Muscle of leg (tissue), 11 donors: ENCODE data around the gene MLLT3. TPM values are rescaled to one million over a fixed set of nuclear protein-coding genes. Genes with fewer than 3 reads are reported as not detected.

ENCODE experiments used
- DNase-seq: peaks from one replicate; pipeline ENCODE4 v3.0.0; 2013
- H3K27ac ChIP-seq: one replicate; pipeline ENCODE4 v1.5.1; 2013; ENCODE audit warnings: mild to moderate bottlenecking, low read length, control low read depth
- H3K27me3 ChIP-seq: one replicate; pipeline ENCODE4 v1.6.1; 2013; ENCODE audit warnings: low read length; ENCODE audit not compliant: control insufficient read depth, insufficient read depth
- H3K36me3 ChIP-seq: one replicate; pipeline ENCODE4 v1.6.1; 2013; ENCODE audit warnings: low read length; ENCODE audit not compliant: control insufficient read depth, insufficient read depth
- H3K4me1 ChIP-seq: one replicate; pipeline ENCODE4 v1.6.1; 2013; ENCODE audit warnings: low read length; ENCODE audit not compliant: control insufficient read depth, insufficient read depth
- H3K4me3 ChIP-seq: one replicate; pipeline ENCODE4 v1.5.1; 2013; ENCODE audit warnings: low read length, control low read depth
- H3K9me3 ChIP-seq: replicated peaks from 2 replicates; pipeline ENCODE4 v1.6.1; 2013; ENCODE audit warnings: low read depth, low read length; ENCODE audit not compliant: control insufficient read depth
- WGBS: methylation state at CpG from one replicate; pipeline ENCODE4 v1.1.5; 2013; ENCODE audit warnings: missing lambda C conversion rate; ENCODE audit not compliant: insufficient coverage; 5-methylcytosine and 5-hydroxymethylcytosine counted together
- polyA plus RNA-seq, 8 donors: library from polyadenylated mRNA; unstranded; fragments of 120-200 nt; gene quantifications; one replicate each; pipeline versions ENCODE4 v1.2.1 to v1.2.3, GENCODE V29; 2013; ENCODE audit warnings: inconsistent platforms in 1 of 8, low replicate concordance in 1 of 8; ENCODE audit not compliant: insufficient read length in 8 of 8, insufficient read depth in 1 of 8
- total RNA-seq: library from RNA; stranded (reverse); fragments of 120-200 nt; gene quantifications from one replicate; pipeline ENCODE4 v1.2.4, GENCODE V29; 2013

Gene MLLT3
- total and polyA plus RNA-seq, 9 donors, result 61.9 to 101 (median 84.5) TPM

GRCh38 chr9:20380546-20380945 lies 241.8 kb downstream of the MLLT3 start:
- no peak for DNase-seq
- Histone ChIP-seq H3K4me1 (no peaks in the 10 kb centered on the region), H3K4me3 (peak overlapping the region; percentile 19), H3K27me3 (no peaks in the 10 kb centered on the region), H3K36me3 (no peaks in the 10 kb centered on the region), H3K9me3 (no peaks in the 10 kb centered on the region), H3K27ac (no peak overlapping the region)
- 83% methylated on average over 2 of the region's 5 CpGs for WGBS

GRCh38 chr9:20379804-20380225 lies 242.5 kb downstream of the MLLT3 start:
- Histone ChIP-seq H3K9me3 (no peaks in the 10 kb centered on the region), H3K4me3 (peak overlapping the region; percentile 1), H3K36me3 (no peaks in the 10 kb centered on the region), H3K27me3 (no peaks in the 10 kb centered on the region), H3K4me1 (no peaks in the 10 kb centered on the region), H3K27ac (no peak overlapping the region)
- no peak for DNase-seq
- WGBS, result 80% methylated on average over 2 of the region's 2 CpGs

DNA sequence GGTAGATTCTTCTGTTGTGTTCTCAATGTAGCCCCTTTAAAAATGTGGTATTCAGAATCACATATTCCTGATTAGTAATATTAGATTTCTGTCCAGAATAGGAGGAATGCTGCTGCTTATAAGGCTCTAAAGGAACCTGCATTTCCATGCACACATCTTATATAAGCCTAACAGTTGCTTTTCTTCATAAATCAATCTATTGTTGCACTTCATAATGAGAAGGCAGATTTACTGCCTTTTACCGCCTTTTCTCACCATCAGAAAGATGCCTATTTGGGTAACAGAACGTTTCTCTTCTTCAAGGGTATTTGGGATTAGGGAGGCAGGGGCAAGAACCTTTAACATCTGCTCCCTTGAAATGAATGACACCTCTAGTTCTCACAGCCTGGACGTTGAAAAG lies 243.4 kb downstream of the MLLT3 start:
- Histone ChIP-seq H3K4me1 (no peaks in the 10 kb centered on the region), H3K27ac (no peak overlapping the region), H3K27me3 (no peaks in the 10 kb centered on the region), H3K9me3 (no peaks in the 10 kb centered on the region), H3K4me3 (no peak overlapping the region), H3K36me3 (no peaks in the 10 kb centered on the region)
- DNase-seq, result no peak
- no CpG with 5 or more reads among the region's 3 CpGs for WGBS

- Histone ChIP-seq H3K4me3 (no peak overlapping the region), H3K4me1 (no peaks in the 10 kb centered on the region)
- DNase-seq, result no peak
These were observed 244.5 kb downstream of the MLLT3 start for GRCh38 chr9:20377790-20378189.

GRCh38 chr9:20376731-20377375 lies 245.4 kb downstream of the MLLT3 start:
- Histone ChIP-seq H3K36me3 (no peaks in the 10 kb centered on the region), H3K9me3 (no peaks in the 10 kb centered on the region), H3K4me1 (no peaks in the 10 kb centered on the region), H3K27ac (no peak overlapping the region), H3K27me3 (no peaks in the 10 kb centered on the region), H3K4me3 (no peak overlapping the region)
- DNase-seq, result no peak
- no CpG with 5 or more reads among the region's 4 CpGs for WGBS

More at GRCh38 chr9:20377790-20378189, 244.5 kb downstream of the MLLT3 start:
- H3K9me3 ChIP-seq, result no peaks in the 10 kb centered on the region
- no peak overlapping the region for H3K27ac ChIP-seq
- H3K27me3 ChIP-seq, result no peaks in the 10 kb centered on the region
- H3K36me3 ChIP-seq, result no peaks in the 10 kb centered on the region

GRCh38 chr9:20376042-20376441 lies 246.3 kb downstream of the MLLT3 start:
- DNase-seq, result no peak
- Histone ChIP-seq H3K27me3 (no peaks in the 10 kb centered on the region), H3K36me3 (no peaks in the 10 kb centered on the region), H3K4me1 (no peaks in the 10 kb centered on the region), H3K9me3 (no peaks in the 10 kb centered on the region), H3K27ac (no peak overlapping the region), H3K4me3 (no peak overlapping the region)
- WGBS, result no CpG with 5 or more reads among the region's 4 CpGs

DNA sequence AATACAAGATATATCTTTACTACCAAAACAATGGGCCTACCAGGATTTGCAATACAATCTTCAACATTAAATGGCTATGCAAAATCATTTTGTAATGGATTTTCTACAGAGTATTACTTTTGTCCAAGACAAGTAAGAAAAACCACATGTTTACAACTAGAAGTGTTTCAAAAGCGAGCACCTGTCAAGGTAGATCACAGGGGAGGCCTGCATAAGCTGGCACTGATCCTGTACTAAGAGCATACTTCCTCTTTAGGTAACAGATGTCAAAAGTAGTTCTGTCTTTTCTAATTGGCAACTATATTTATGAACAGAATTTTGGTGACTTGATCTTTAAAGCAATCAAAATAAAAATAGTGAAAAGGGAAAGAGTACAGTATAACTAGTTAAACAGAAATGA lies 249.0 kb downstream of the MLLT3 start:
- Histone ChIP-seq H3K4me1 (no peaks in the 10 kb centered on the region), H3K27me3 (no peaks in the 10 kb centered on the region), H3K4me3 (no peak overlapping the region), H3K36me3 (no peaks in the 10 kb centered on the region), H3K27ac (no peak overlapping the region), H3K9me3 (no peaks in the 10 kb centered on the region)
- no CpG with 5 or more reads among the region's 1 CpG for WGBS
- DNase-seq, result no peak

- H3K4me3 ChIP-seq, result no peak overlapping the region
- no peaks in the 10 kb centered on the region for H3K4me1 ChIP-seq
- no peaks in the 10 kb centered on the region for H3K9me3 ChIP-seq
- no peaks in the 10 kb centered on the region for H3K27me3 ChIP-seq
- no peak for DNase-seq
- WGBS, result no CpG with 5 or more reads among the region's 1 CpG
- H3K36me3 ChIP-seq, result no peaks in the 10 kb centered on the region
- no peak overlapping the region for H3K27ac ChIP-seq
These were observed 252.9 kb downstream of the MLLT3 start for GRCh38 chr9:20369391-20369790.

- no peak for DNase-seq
- no peaks in the 10 kb centered on the region for H3K27me3 ChIP-seq
- WGBS, result 60% methylated on average over 3 of the region's 3 CpGs
These were observed 254.4 kb downstream of the MLLT3 start for GRCh38 chr9:20367855-20368254.

GRCh38 chr9:20364959-20365358 lies 257.3 kb downstream of the MLLT3 start:
- Histone ChIP-seq H3K27ac (no peak overlapping the region), H3K4me3 (no peak overlapping the region), H3K27me3 (no peaks in the 10 kb centered on the region), H3K36me3 (no peaks in the 10 kb centered on the region), H3K9me3 (no peaks in the 10 kb centered on the region), H3K4me1 (no peaks in the 10 kb centered on the region)
- DNase-seq, result no peak
- no CpG with 5 or more reads among the region's 3 CpGs for WGBS

More at GRCh38 chr9:20367855-20368254, 254.4 kb downstream of the MLLT3 start:
- H3K4me3 ChIP-seq, result no peak overlapping the region
- H3K4me1 ChIP-seq, result no peaks in the 10 kb centered on the region
- no peaks in the 10 kb centered on the region for H3K9me3 ChIP-seq
- H3K27ac ChIP-seq, result no peak overlapping the region
- H3K36me3 ChIP-seq, result no peaks in the 10 kb centered on the region

GRCh38 chr9:20363233-20363632 lies 259.1 kb downstream of the MLLT3 start:
- WGBS, result 66% methylated on average over 4 of the region's 4 CpGs
- Histone ChIP-seq H3K9me3 (no peaks in the 10 kb centered on the region), H3K4me1 (no peaks in the 10 kb centered on the region), H3K4me3 (no peak overlapping the region), H3K27me3 (no peaks in the 10 kb centered on the region), H3K27ac (no peak overlapping the region), H3K36me3 (no peaks in the 10 kb centered on the region)
- DNase-seq, result no peak
